Osteoblast (primary cell): ENCODE results near the gene KIF16B. TPM values are rescaled to one million over a fixed set of nuclear protein-coding genes. Genes with fewer than 3 reads are reported as not detected.

Experiments
- DNase-seq: peaks from one replicate; pipeline ENCODE4 v3.0.0; 2011; ENCODE audit warnings: low spot score, mixed read lengths; ENCODE audit not compliant: insufficient read length; ENCODE audit errors: missing footprints
- H2AFZ ChIP-seq: 2 replicates; pipeline ENCODE4 v1.6.0; 2011; ENCODE audit warnings: mild to moderate bottlenecking, low read length
- H3K27ac ChIP-seq: 2 replicates; pipeline ENCODE4 v1.5.1; 2011; ENCODE audit warnings: mild to moderate bottlenecking, low read depth, low read length, moderate library complexity
- H3K27me3 ChIP-seq: 2 replicates; pipeline ENCODE4 v1.6.0; 2012; ENCODE audit warnings: mild to moderate bottlenecking, control low read depth, inconsistent platforms, low read length, moderate library complexity; ENCODE audit not compliant: insufficient read depth
- H3K36me3 ChIP-seq: 2 replicates; pipeline ENCODE4 v1.5.1; 2011; ENCODE audit warnings: mild to moderate bottlenecking, low read length, control low read depth, moderate library complexity; ENCODE audit not compliant: insufficient read depth
- H3K4me1 ChIP-seq: 2 replicates; pipeline ENCODE4 v1.5.1; 2011; ENCODE audit warnings: mild to moderate bottlenecking, low read length, control low read depth, moderate library complexity; ENCODE audit not compliant: insufficient read depth
- H3K4me2 ChIP-seq: 2 replicates; pipeline ENCODE4 v1.6.0; 2011; ENCODE audit warnings: mild to moderate bottlenecking, low read length; ENCODE audit not compliant: insufficient read depth
- H3K4me3 ChIP-seq: fragments of 200-600 bp; sonication (generic); 3 replicates; pipeline ENCODE4 v1.5.1; 2012; ENCODE audit warnings: mild to moderate bottlenecking, low read length, inconsistent platforms; ENCODE audit not compliant: insufficient read depth
- H3K79me2 ChIP-seq: 2 replicates; pipeline ENCODE4 v1.6.0; 2012; ENCODE audit warnings: mild to moderate bottlenecking, low read length, control low read depth, inconsistent platforms; ENCODE audit not compliant: insufficient read depth
- H3K9me3 ChIP-seq: 2 replicates; pipeline ENCODE4 v1.5.1; 2011; ENCODE audit warnings: low read depth, low read length, control low read depth
- H4K20me1 ChIP-seq: 2 replicates; pipeline ENCODE4 v1.6.0; 2012; ENCODE audit warnings: mild to moderate bottlenecking, low read length, control low read depth; ENCODE audit not compliant: insufficient read depth
- total RNA-seq: library from RNA; depleted of rRNA; stranded (reverse); fragments of >200 nt; gene quantifications from 2 replicates; pipeline ENCODE4 v1.2.3, GENCODE V29; 2012
- TF ChIP-seq, protein P1 (sequence below): IDR thresholded peaks from 2 replicates; pipeline ENCODE4 v1.5.1; 2011; ENCODE audit warnings: mild to moderate bottlenecking, low read depth, low read length, moderate library complexity; ENCODE audit errors: extremely low read depth

KIF16B gene
- total RNA-seq, 1 donor, result 9.0 TPM

DNA sequence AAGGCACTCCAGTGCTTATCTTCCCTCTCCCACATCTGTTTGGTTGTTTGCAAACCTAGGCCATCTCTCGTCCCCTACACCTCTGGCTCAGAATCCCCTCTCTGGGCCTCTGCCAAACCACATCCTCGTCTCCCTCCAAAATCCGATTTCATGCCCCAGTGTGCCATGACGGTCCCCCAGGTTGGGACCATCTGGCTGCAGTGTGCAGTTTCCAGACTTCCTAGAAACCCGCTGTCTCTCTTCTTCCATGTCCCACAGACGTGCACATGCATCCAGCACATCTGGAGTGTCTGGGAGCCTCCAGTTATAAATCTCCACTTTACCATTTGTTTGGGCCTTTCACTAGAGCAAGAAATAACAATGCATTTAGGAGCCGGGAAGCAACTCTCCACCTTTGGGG is 316.2 kb downstream of the KIF16B start:
- TF ChIP-seq, protein P1, sequence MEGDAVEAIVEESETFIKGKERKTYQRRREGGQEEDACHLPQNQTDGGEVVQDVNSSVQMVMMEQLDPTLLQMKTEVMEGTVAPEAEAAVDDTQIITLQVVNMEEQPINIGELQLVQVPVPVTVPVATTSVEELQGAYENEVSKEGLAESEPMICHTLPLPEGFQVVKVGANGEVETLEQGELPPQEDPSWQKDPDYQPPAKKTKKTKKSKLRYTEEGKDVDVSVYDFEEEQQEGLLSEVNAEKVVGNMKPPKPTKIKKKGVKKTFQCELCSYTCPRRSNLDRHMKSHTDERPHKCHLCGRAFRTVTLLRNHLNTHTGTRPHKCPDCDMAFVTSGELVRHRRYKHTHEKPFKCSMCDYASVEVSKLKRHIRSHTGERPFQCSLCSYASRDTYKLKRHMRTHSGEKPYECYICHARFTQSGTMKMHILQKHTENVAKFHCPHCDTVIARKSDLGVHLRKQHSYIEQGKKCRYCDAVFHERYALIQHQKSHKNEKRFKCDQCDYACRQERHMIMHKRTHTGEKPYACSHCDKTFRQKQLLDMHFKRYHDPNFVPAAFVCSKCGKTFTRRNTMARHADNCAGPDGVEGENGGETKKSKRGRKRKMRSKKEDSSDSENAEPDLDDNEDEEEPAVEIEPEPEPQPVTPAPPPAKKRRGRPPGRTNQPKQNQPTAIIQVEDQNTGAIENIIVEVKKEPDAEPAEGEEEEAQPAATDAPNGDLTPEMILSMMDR, result no peak
- H3K79me2 ChIP-seq, result no peaks in the 10 kb centered on the region

DNA sequence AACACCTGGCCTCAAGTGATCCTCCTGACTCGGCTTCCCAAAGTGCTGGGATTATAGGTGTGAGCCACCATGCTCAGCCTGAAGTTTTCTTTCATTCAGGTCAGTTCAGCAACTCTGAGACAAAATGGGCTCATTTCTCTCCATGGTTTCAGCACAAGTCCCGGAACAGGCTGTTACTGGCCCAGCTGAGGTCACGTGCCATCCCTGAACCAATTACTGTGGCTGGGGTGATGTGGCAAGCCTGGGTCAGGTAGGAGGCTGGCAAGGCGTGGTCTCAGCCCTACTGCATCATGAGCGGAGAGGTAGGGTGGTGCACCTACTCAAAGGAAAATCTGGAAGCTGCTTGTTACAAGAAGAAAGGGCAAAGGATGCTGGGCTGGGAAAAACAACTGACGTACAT is 326.4 kb downstream of the KIF16B start:
- Histone ChIP-seq H3K79me2 (no peaks in the 10 kb centered on the region), H3K4me2 (no peak overlapping the region), H2AFZ (no peak overlapping the region), H4K20me1 (no peaks in the 10 kb centered on the region), H3K9me3 (no peaks in the 10 kb centered on the region), H3K36me3 (no peaks in the 10 kb centered on the region), H3K4me3 (no peak overlapping the region), H3K4me1 (no peaks in the 10 kb centered on the region), H3K27ac (no peak overlapping the region), H3K27me3 (no peaks in the 10 kb centered on the region)
- DNase-seq, result no peak
- TF ChIP-seq, protein P1, result no peak

More for the DNA sequence above, 316.2 kb downstream of the KIF16B start:
- H4K20me1 ChIP-seq, result no peaks in the 10 kb centered on the region
- H3K4me1 ChIP-seq, result no peaks in the 10 kb centered on the region
- H3K27me3 ChIP-seq, result no peaks in the 10 kb centered on the region
- no peak overlapping the region for H3K4me3 ChIP-seq
- no peaks in the 10 kb centered on the region for H3K36me3 ChIP-seq
- DNase-seq, result no peak
- no peak overlapping the region for H2AFZ ChIP-seq
- H3K4me2 ChIP-seq, result no peak overlapping the region
- no peak overlapping the region for H3K27ac ChIP-seq
- H3K9me3 ChIP-seq, result no peaks in the 10 kb centered on the region

DNA sequence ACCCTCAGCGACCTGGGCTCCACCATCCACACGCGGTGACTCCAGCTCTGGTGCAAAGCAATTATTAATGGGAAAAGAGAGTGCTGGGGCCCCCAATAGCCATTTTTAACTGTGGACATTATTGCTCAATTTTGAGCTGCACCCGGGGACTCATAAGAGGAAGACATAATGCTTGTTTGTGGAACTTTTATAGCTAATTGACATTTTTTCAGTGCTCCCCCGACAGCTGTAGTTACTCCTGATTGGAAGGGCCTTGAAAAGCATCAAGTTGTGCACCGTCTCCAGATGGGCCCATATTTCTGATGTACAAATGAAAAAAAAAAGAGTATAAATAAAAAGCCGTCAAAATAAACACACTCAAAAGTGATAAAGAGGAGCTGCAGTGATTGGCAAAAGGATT is 327.0 kb downstream of the KIF16B start:
- Histone ChIP-seq H4K20me1 (no peaks in the 10 kb centered on the region), H3K9me3 (no peaks in the 10 kb centered on the region), H3K79me2 (no peaks in the 10 kb centered on the region), H3K4me1 (no peaks in the 10 kb centered on the region), H3K36me3 (no peaks in the 10 kb centered on the region), H3K27ac (no peak overlapping the region), H3K4me3 (no peak overlapping the region), H3K27me3 (no peaks in the 10 kb centered on the region), H2AFZ (no peak overlapping the region), H3K4me2 (no peak overlapping the region)
- TF ChIP-seq, protein P1, result no peak
- no peak for DNase-seq

DNA sequence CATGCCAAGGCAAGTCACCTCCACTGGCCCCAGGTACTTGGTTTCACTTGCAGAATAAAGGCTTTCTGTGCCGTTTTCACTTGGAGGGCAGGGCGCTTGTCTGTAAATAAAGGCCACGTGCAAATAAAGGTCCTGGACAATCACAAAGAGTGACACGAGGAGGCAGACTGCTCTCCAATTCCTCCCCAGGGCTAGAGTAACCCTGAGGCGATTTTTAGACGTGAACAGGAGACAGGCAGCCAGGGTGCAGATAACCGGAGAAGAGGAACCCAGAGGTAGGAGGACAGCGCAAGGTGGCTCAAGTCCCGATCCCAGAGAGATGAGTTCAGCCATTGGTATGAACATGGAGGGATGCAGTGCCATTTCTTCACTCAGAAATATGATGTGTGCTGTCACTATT is 327.4 kb downstream of the KIF16B start:
- no peak for DNase-seq
- H3K27me3 ChIP-seq, result no peaks in the 10 kb centered on the region
- no peak overlapping the region for H3K4me3 ChIP-seq
- no peaks in the 10 kb centered on the region for H3K9me3 ChIP-seq
- no peak overlapping the region for H3K4me2 ChIP-seq
- no peak overlapping the region for H2AFZ ChIP-seq
- TF ChIP-seq, protein P1, result no peak
- H3K36me3 ChIP-seq, result no peaks in the 10 kb centered on the region
- H3K79me2 ChIP-seq, result no peaks in the 10 kb centered on the region
- no peak overlapping the region for H3K27ac ChIP-seq
- no peaks in the 10 kb centered on the region for H4K20me1 ChIP-seq
- H3K4me1 ChIP-seq, result no peaks in the 10 kb centered on the region
